Right lobe of liver (tissue), 6 donors: ENCODE data around the gene LRRC56. TPM values are rescaled to one million over a fixed set of nuclear protein-coding genes. Genes with fewer than 3 reads are reported as not detected.

Experiments used
- ATAC-seq, 4 donors: fragments of 200-7000 bp; cut with Tn5 transposase; one replicate each; pipeline ENCODE4 v1.9.1; 2020; ENCODE audit warnings: mild to moderate bottlenecking in 4 of 4, moderate library complexity in 4 of 4
- DNase-seq, 3 donors: peaks; one replicate each; pipeline ENCODE4 v3.0.0-alpha.2; 2020
- H3K27ac ChIP-seq, 3 donors: fragments of 200-600 bp; one replicate each; pipeline ENCODE4 v1.8.0; 2022
- H3K27me3 ChIP-seq, 2 donors: fragments of 200-600 bp; one replicate each; pipeline ENCODE4 v1.8.0; 2022
- H3K36me3 ChIP-seq, 4 donors: fragments of 200-600 bp; sonication (generic) in 1 of 4; one replicate each; pipeline versions ENCODE4 v1.5.1 to v1.8.0; 2017 to 2022; ENCODE audit warnings: control low read depth in 1 of 4
- H3K4me1 ChIP-seq, 4 donors: fragments of 200-600 bp; sonication (generic) in 1 of 4; one replicate each; pipeline versions ENCODE4 v1.5.1 to v1.8.0; 2017 to 2022; ENCODE audit warnings: control low read depth in 1 of 4
- H3K4me3 ChIP-seq, 3 donors: fragments of 200-600 bp; one replicate each; pipeline ENCODE4 v1.8.0; 2022
- H3K9me3 ChIP-seq, 4 donors: fragments of 200-600 bp; sonication (generic) in 1 of 4; one replicate each; pipeline versions ENCODE4 v1.5.1 to v1.8.0; 2017 to 2022; ENCODE audit warnings: control low read depth in 1 of 4
- POLR2A ChIP-seq: fragments of 450-650 bp; IDR thresholded peaks from one replicate; pipeline ENCODE4 v1.6.1; 2017; ENCODE audit warnings: antibody characterized with exemption, mild to moderate bottlenecking
- WGBS: methylation state at CpG from one replicate; pipeline ENCODE4 v1.1.6; 2018; ENCODE audit warnings: low coverage, low lambda C conversion rate; ENCODE audit not compliant: insufficient coverage; ENCODE audit errors: missing lambda C conversion rate; 5-methylcytosine and 5-hydroxymethylcytosine counted together
- intact Hi-C, 2 donors: fragments of 100-400 bp; cut with DNase I; formaldehyde crosslinking; loops; one replicate each; pipeline versions ENCODE4 v1.11.2 to v1.14.1; 2022
- total RNA-seq, 6 experiments: library from RNA; depleted of rRNA in 2 of 6; stranded (reverse); fragments of >200 nt in 2 of 6; fragmentation: NEBNext Ultra II Directional in 3 of 6; extraction: Animal tissue kit (Norgen Biotek cat#: 25700) in 3 of 6; gene quantifications; one replicate each; pipeline versions ENCODE4 v1.1.0 to v1.2.4, GENCODE V29; 2016 to 2023
- TF ChIP-seq, protein P1 (sequence below), 4 donors: fragments of 200-600 bp in 3 of 4; fragments of 450-650 bp in 1 of 4; IDR thresholded peaks; one replicate each; pipeline versions ENCODE4 v1.5.1 to v1.8.0; 2016 to 2022; ENCODE audit warnings: antibody characterized with exemption in 4 of 4, mild to moderate bottlenecking in 2 of 4
- donor health status: DM: no; HTN: yes; CAD: no.
- donor health status: DM: no; HTN: no; CAD: no.
- donor health status: DM: no; HTN: no; CAD: no.
- donor health status: DM: no; HTN: yes; CAD: no.
- donor health status: DM: no; HTN: yes; CAD: no.

The LRRC56 gene
- total RNA-seq, 6 experiments from 2014 or later, result 0.12 to 1.1 (median 0.71) TPM; not detected in 1

DNA sequence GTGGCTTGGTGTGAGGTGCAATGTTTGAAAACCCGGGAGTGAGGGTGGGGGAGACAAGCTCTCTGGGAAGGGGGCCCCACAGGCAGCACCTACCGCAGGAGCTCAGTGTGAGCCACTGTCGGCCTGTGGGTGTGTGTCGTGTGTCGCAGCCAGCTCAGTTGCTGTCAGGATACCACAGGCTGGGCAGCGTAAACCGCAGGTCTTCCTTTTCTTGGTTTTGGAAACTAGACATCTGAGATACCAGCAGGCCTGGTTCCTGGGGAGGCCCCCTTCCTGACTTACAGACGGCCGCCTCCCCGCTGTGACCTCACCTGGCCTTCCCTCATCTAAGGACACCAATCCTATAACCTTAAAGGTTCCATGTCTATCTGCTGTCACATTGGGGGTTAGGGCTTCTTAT is 59.0 kb downstream of the LRRC56 start:
- Histone ChIP-seq H3K36me3 (peaks cover 0 to 91% (median 41%) of the 10 kb centered on the region in 4 donors), H3K4me1 (no peaks in the 10 kb centered on the region), H3K9me3 (no peaks in the 10 kb centered on the region), H3K27me3 (no peaks in the 10 kb centered on the region), H3K27ac (no peak overlapping the region), H3K4me3 (no peak overlapping the region)
- TF ChIP-seq, protein P1, sequence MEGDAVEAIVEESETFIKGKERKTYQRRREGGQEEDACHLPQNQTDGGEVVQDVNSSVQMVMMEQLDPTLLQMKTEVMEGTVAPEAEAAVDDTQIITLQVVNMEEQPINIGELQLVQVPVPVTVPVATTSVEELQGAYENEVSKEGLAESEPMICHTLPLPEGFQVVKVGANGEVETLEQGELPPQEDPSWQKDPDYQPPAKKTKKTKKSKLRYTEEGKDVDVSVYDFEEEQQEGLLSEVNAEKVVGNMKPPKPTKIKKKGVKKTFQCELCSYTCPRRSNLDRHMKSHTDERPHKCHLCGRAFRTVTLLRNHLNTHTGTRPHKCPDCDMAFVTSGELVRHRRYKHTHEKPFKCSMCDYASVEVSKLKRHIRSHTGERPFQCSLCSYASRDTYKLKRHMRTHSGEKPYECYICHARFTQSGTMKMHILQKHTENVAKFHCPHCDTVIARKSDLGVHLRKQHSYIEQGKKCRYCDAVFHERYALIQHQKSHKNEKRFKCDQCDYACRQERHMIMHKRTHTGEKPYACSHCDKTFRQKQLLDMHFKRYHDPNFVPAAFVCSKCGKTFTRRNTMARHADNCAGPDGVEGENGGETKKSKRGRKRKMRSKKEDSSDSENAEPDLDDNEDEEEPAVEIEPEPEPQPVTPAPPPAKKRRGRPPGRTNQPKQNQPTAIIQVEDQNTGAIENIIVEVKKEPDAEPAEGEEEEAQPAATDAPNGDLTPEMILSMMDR (IDR thresholded peaks at IDR 0.05), result no peak
- no peak for TF ChIP-seq POLR2A
- intact Hi-C loops, result no loop called here
- 80% methylated on average over 1 of the region's 10 CpGs for WGBS
- DNase-seq (no peak), ATAC-seq (no peak)

DNA sequence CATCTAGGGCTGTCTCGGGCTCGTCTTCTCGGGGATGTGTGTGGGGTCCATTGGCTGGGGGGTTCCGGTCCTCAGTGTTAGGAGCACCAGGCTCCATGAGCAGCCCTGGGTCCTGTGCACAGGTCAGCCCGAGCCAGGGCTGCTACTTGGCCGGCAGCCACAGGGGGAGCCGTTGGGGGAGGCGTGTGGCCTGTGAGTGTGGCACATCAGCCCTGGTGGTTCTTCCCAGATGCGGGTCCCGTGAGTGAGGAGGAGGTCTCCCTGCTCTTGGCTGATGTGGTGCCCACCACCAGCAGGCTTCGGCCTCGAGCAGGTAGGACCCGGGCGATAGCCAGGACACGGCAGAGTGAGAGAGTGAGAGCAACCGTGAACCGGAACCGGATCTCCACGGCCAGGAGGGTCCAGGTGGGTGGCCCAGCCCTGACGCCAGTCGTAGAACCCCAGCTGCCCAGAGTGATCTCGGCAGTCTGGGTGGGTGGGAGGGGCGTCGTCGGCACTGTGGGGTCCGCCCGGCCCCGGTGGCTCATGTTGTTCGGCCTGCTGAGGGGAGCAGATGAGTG is 59.9 kb downstream of the LRRC56 start:
- DNase-seq (no peak), ATAC-seq (no peak)
- WGBS, result 82% methylated on average over 9 of the region's 29 CpGs
- H3K36me3 ChIP-seq, result peaks cover 0 to 94% (median 42%) of the 10 kb centered on the region in 4 donors
- H3K27me3 ChIP-seq, result no peaks in the 10 kb centered on the region
- no peaks in the 10 kb centered on the region for H3K9me3 ChIP-seq
- no peak overlapping the region for H3K27ac ChIP-seq
- intact Hi-C loops, result no loop called here
- H3K4me1 ChIP-seq, result no peaks in the 10 kb centered on the region
- TF ChIP-seq, protein P1 (IDR thresholded peaks at IDR 0.05), result no peak
- no peak for TF ChIP-seq POLR2A
- no peak overlapping the region for H3K4me3 ChIP-seq

DNA sequence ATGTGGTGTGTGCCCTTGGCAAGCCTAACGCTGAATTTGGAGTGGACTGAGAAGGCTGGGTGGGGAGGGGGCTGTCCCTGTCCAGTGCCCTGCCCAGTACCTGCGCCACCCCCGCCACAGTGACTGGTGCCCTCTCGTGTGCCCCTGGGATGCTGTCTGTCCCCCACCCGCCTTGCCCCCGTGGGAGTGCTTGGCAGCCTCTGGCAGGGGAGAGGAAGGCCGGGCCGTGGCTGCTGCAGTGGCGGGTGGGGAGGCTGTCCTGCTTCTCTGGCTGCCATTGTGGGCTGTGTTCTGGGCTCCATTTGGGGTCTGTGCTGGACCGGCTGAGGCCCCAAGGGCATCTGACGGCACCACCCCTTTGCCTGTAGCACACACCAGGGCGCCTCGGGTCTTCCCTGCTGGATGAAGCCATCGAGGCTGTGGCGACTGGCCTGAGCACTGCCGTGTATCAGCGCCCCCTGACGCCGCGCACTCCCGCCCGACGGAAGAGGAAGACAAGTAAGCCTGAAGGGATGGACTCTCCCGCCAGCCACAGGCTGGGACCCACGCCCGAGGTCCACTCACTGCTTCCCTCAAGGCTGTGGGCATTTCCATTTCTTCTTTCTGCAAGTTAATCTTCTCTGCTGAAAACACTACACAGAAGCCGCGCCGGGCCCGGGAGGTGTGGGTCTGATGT is 60.8 kb downstream of the LRRC56 start:
- Histone ChIP-seq H3K4me3 (no peak overlapping the region), H3K36me3 (peaks cover 0 to 89% (median 39%) of the 10 kb centered on the region in 4 donors), H3K4me1 (peaks cover 0 to 5% (median 2%) of the 10 kb centered on the region in 4 donors), H3K27ac (no peak overlapping the region), H3K9me3 (no peaks in the 10 kb centered on the region), H3K27me3 (no peaks in the 10 kb centered on the region)
- intact Hi-C loops, result no loop called here
- ATAC-seq (peak in 1 of 4 donors; percentile 3), DNase-seq (no peak)
- TF ChIP-seq, protein P1 (IDR thresholded peaks at IDR 0.05), result no peak
- TF ChIP-seq POLR2A, result no peak
- WGBS, result 88% methylated on average over 6 of the region's 30 CpGs

DNA sequence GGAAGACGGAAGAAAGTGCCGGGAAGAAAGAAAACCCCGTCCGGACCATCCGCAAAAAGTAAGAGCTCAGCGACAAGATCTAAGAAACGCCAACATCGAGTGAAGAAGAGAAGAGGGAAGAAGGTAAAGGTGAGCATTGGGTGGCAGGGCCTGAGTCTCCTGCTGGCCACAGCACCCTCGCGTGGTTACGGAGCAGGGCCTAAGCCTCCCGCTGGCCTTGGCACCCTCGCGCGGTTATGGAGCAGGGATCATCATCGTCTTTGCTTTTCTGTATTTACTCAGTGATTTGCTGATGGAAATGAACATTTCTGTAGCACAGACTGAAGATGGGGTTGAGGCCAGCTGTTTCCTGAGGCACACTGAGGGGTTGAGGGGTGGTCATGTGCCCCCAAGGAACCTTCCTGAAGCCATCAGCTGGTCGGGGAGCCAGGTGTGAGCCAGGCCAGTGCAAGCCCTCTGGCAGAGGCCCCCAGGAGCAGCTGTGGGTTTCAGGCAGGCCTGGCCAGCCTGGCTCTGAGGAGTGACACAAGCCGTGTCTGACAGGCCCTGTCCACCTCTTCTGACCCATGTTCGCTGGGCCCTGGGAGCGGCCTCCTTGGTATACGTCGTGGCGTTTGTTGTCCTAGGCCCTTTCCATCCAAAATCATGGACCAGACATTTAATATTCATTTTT is 64.4 kb downstream of the LRRC56 start:
- Histone ChIP-seq H3K27ac (no peak overlapping the region), H3K4me3 (no peak overlapping the region), H3K9me3 (no peaks in the 10 kb centered on the region), H3K27me3 (no peaks in the 10 kb centered on the region), H3K36me3 (peaks cover 0 to 90% (median 50%) of the 10 kb centered on the region in 4 donors), H3K4me1 (peaks cover 0 to 17% (median 5%) of the 10 kb centered on the region in 4 donors)
- WGBS, result 94% methylated on average over 10 of the region's 23 CpGs
- intact Hi-C loops, result no loop called here
- no peak for DNase-seq
- no peak for ATAC-seq
- no peak for TF ChIP-seq POLR2A
- TF ChIP-seq, protein P1 (IDR thresholded peaks at IDR 0.05), result no peak
